ENCODE measurements around the gene NCMAP. TPM values are rescaled to one million over a fixed set of nuclear protein-coding genes. Genes with fewer than 3 reads are reported as not detected.

Gene NCMAP
- total RNA-seq, 1 donor from 2014 or later, result under 0.01 TPM

Small RNA genes lying within 50 kb of the gene (small RNA-seq; reads per million reads assigned to genes)
- gene RF00019, result not detected

Other genes with a start within 250 kb of the NCMAP start
- not detected for gene GRHL3, start 236.7 kb upstream of the NCMAP start, total RNA-seq
- 2.9 TPM for gene STPG1, start 142.3 kb upstream of the NCMAP start, total RNA-seq
- 13.5 TPM for gene NIPAL3, start 140.3 kb upstream of the NCMAP start, total RNA-seq
- 16.3 TPM for gene RCAN3, start 53.3 kb upstream of the NCMAP start, total RNA-seq
- 34.6 TPM for gene SRRM1, start 87.2 kb downstream of the NCMAP start, total RNA-seq
- gene CLIC4, start 189.4 kb downstream of the NCMAP start, total RNA-seq, result 106 TPM

All from frontal cortex (tissue), 1 donor.